Fibroblast of lung (primary cell): ENCODE results near the gene SCRT2. TPM values are rescaled to one million over a fixed set of nuclear protein-coding genes. Genes with fewer than 3 reads are reported as not detected.

Experiments
- DNase-seq, 2 donors: peaks; one replicate each; pipeline versions ENCODE4 v3.0.0 to v3.0.0-alpha.2; 2010; ENCODE audit warnings: low read depth in 2 of 2
- H2AFZ ChIP-seq: 2 replicates; pipeline ENCODE4 v1.5.1; 2012; ENCODE audit warnings: low read length, control low read depth, inconsistent platforms
- H3K27ac ChIP-seq: 2 replicates; pipeline ENCODE4 v1.5.1; 2011; ENCODE audit warnings: low read length, control low read depth; ENCODE audit not compliant: insufficient read depth
- H3K27me3 ChIP-seq: 2 replicates; pipeline ENCODE4 v1.5.1; 2011; ENCODE audit warnings: mild to moderate bottlenecking, low read length; ENCODE audit not compliant: control insufficient read depth, insufficient read depth
- H3K36me3 ChIP-seq: 2 replicates; pipeline ENCODE4 v1.5.1; 2011; ENCODE audit warnings: low read length; ENCODE audit not compliant: control insufficient read depth, insufficient read depth
- H3K4me1 ChIP-seq: 2 replicates; pipeline ENCODE4 v1.5.1; 2011; ENCODE audit warnings: low read length; ENCODE audit not compliant: control insufficient read depth, insufficient read depth; ENCODE audit errors: extremely low read depth
- H3K4me2 ChIP-seq: 2 replicates; pipeline ENCODE4 v1.5.1; 2011; ENCODE audit warnings: low read length, control low read depth; ENCODE audit not compliant: insufficient read depth; ENCODE audit errors: extremely low read depth
- H3K4me3 ChIP-seq, 4 experiments: fragments of 200-600 bp in 1 of 4; sonication (generic) in 1 of 4; replicated peaks in 1 of 4; 2 replicates each; pipeline ENCODE4 v1.5.1; 2011 to 2016; ENCODE audit warnings: low read length in 4 of 4, low read depth in 3 of 4, mild to moderate bottlenecking in 3 of 4, control low read depth in 2 of 4, inconsistent platforms in 1 of 4, mixed read lengths in 1 of 4; ENCODE audit not compliant: insufficient read depth in 1 of 4; ENCODE audit errors: control extremely low read depth in 1 of 4
- H3K79me2 ChIP-seq: 2 replicates; pipeline ENCODE4 v1.5.1; 2012; ENCODE audit warnings: mild to moderate bottlenecking, low read length, inconsistent platforms; ENCODE audit not compliant: control insufficient read depth, insufficient read depth
- H3K9ac ChIP-seq: 2 replicates; pipeline ENCODE4 v1.5.1; 2011; ENCODE audit warnings: mild to moderate bottlenecking, low read length, control low read depth; ENCODE audit not compliant: insufficient read depth
- H3K9me3 ChIP-seq: 2 replicates; pipeline ENCODE4 v1.5.1; 2012; ENCODE audit warnings: low read depth, low read length; ENCODE audit not compliant: control insufficient read depth, insufficient read depth
- H4K20me1 ChIP-seq: 2 replicates; pipeline ENCODE4 v1.5.1; 2011; ENCODE audit warnings: low read length; ENCODE audit not compliant: control insufficient read depth, insufficient read depth; ENCODE audit errors: extremely low read depth
- EZH2 ChIP-seq: IDR thresholded peaks from 2 replicates; pipeline ENCODE4 v1.5.1; 2012; ENCODE audit warnings: low read length, control low read depth, mild to moderate bottlenecking; ENCODE audit errors: missing control alignments
- polyA plus RNA-seq, 2 donors: library from polyadenylated mRNA; depleted of rRNA in 1 of 2; stranded (reverse) in 1 of 2; unstranded in 1 of 2; fragments of >200 nt; gene quantifications; 2 replicates each; pipeline ENCODE4 v1.2.1, GENCODE V29; 2011 to 2012; ENCODE audit warnings: missing spikeins in 1 of 2
- total RNA-seq: library from RNA; depleted of rRNA; stranded (reverse); fragments of >200 nt; gene quantifications from 2 replicates; pipeline ENCODE4 v1.2.1, GENCODE V29; 2014
- TF ChIP-seq, protein P1 (sequence below), 2 donors: IDR thresholded peaks in 1 of 2; conservative IDR thresholded peaks in 1 of 2; 1 replicate in 1 of 2; 2 replicates in 1 of 2; pipeline ENCODE4 v1.5.1; 2011 to 2012; ENCODE audit warnings: low read length in 2 of 2, control low read depth in 1 of 2, inconsistent platforms in 1 of 2, low read depth in 1 of 2, mild to moderate bottlenecking in 1 of 2

Gene SCRT2
- total and polyA plus RNA-seq, 2 donors (not counting 1 experiment from before 2014, with no cell fraction given) = not detected

GRCh38 chr20:641516-641875 lies 34.1 kb downstream of the SCRT2 start:
- no peak for DNase-seq
- no peak for TF ChIP-seq EZH2
- TF ChIP-seq, protein P1, sequence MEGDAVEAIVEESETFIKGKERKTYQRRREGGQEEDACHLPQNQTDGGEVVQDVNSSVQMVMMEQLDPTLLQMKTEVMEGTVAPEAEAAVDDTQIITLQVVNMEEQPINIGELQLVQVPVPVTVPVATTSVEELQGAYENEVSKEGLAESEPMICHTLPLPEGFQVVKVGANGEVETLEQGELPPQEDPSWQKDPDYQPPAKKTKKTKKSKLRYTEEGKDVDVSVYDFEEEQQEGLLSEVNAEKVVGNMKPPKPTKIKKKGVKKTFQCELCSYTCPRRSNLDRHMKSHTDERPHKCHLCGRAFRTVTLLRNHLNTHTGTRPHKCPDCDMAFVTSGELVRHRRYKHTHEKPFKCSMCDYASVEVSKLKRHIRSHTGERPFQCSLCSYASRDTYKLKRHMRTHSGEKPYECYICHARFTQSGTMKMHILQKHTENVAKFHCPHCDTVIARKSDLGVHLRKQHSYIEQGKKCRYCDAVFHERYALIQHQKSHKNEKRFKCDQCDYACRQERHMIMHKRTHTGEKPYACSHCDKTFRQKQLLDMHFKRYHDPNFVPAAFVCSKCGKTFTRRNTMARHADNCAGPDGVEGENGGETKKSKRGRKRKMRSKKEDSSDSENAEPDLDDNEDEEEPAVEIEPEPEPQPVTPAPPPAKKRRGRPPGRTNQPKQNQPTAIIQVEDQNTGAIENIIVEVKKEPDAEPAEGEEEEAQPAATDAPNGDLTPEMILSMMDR (conservative IDR thresholded peaks at IDR 0.05 in 1 of 2, IDR thresholded peaks at IDR 0.05 in 1 of 2; ENCODE audit: low read depth in 1 of 2, low read length in 2 of 2) = no peak
- H3K4me2 ChIP-seq = no peak overlapping the region
- H3K4me1 ChIP-seq = no peaks in the 10 kb centered on the region
- no peaks in the 10 kb centered on the region for H3K36me3 ChIP-seq
- no peak overlapping the region for H3K4me3 ChIP-seq
- no peak overlapping the region for H3K27ac ChIP-seq
- no peaks in the 10 kb centered on the region for H3K9me3 ChIP-seq
- no peaks in the 10 kb centered on the region for H3K27me3 ChIP-seq
- H3K9ac ChIP-seq = no peak overlapping the region
- H2AFZ ChIP-seq = no peak overlapping the region
- H4K20me1 ChIP-seq = no peaks in the 10 kb centered on the region
- no peaks in the 10 kb centered on the region for H3K79me2 ChIP-seq

- no peak overlapping the region for H3K4me3 ChIP-seq
- H3K9me3 ChIP-seq = no peaks in the 10 kb centered on the region
- H3K4me2 ChIP-seq = no peak overlapping the region
- DNase-seq = no peak
- no peak overlapping the region for H3K9ac ChIP-seq
- H3K27ac ChIP-seq = no peak overlapping the region
- no peaks in the 10 kb centered on the region for H3K4me1 ChIP-seq
- TF ChIP-seq, protein P1 (conservative IDR thresholded peaks at IDR 0.05 in 1 of 2, IDR thresholded peaks at IDR 0.05 in 1 of 2; ENCODE audit: low read depth in 1 of 2, low read length in 2 of 2) = no peak
- no peak for TF ChIP-seq EZH2
- no peak overlapping the region for H2AFZ ChIP-seq
- peaks cover 5% of the 10 kb centered on the region for H3K27me3 ChIP-seq
- no peaks in the 10 kb centered on the region for H3K79me2 ChIP-seq
- H4K20me1 ChIP-seq = no peaks in the 10 kb centered on the region
- H3K36me3 ChIP-seq = no peaks in the 10 kb centered on the region
Measured at GRCh38 chr20:640674-641515, 34.7 kb downstream of the SCRT2 start.

DNA sequence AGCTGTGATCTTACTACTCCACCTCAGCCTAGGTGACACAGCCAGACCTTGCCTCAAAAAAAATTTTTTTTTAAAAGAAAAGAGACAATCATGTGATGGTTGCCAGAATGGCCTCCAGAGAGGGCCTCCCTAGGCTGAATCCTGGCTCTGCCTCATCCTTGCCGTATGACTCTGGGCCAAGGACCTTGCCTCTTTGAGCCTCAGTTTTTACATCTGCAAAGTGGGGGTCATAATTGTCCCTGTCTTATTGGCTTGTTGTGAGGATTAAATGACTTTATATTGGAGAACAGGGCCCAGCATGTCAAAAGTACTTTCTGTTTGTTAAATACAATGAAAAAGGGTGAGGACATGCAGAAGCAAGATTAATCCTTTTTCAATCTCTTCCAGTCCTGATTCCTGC lies 37.0 kb downstream of the SCRT2 start:
- H2AFZ ChIP-seq = no peak overlapping the region
- H3K4me2 ChIP-seq = no peak overlapping the region
- no peaks in the 10 kb centered on the region for H3K36me3 ChIP-seq
- no peaks in the 10 kb centered on the region for H3K4me1 ChIP-seq
- peaks cover 17% of the 10 kb centered on the region for H3K27me3 ChIP-seq
- no peak overlapping the region for H3K27ac ChIP-seq
- no peak overlapping the region for H3K4me3 ChIP-seq
- no peak for DNase-seq
- no peaks in the 10 kb centered on the region for H4K20me1 ChIP-seq
- no peaks in the 10 kb centered on the region for H3K79me2 ChIP-seq
- no peaks in the 10 kb centered on the region for H3K9me3 ChIP-seq
- TF ChIP-seq, protein P1 (conservative IDR thresholded peaks at IDR 0.05 in 1 of 2, IDR thresholded peaks at IDR 0.05 in 1 of 2; ENCODE audit: low read depth in 1 of 2, low read length in 2 of 2) = no peak
- no peak for TF ChIP-seq EZH2
- no peak overlapping the region for H3K9ac ChIP-seq
